GM12874 (cell line): ENCODE data around the gene SPTB.

ENCODE experiments used
- CTCF ChIP-seq: IDR thresholded peaks from 2 replicates; pipeline ENCODE4 v1.5.1; 2011; ENCODE audit warnings: low read depth, mild to moderate bottlenecking, control low read depth, low read length, moderate library complexity; ENCODE audit not compliant: insufficient read depth

The SPTB gene

GRCh38 chr14:64825509-64825908, 54.2 kb downstream of the SPTB start:
- no peak for TF ChIP-seq CTCF

- no peak for TF ChIP-seq CTCF
Observed at GRCh38 chr14:64825006-64825405, 54.7 kb downstream of the SPTB start.

- TF ChIP-seq CTCF, result no peak
Observed at GRCh38 chr14:64824471-64824870, 55.2 kb downstream of the SPTB start.

GRCh38 chr14:64823305-64823861, 56.3 kb downstream of the SPTB start:
- TF ChIP-seq CTCF, result peak; percentile 83

- TF ChIP-seq CTCF, result no peak
Observed at GRCh38 chr14:64821651-64822050, 58.1 kb downstream of the SPTB start.

- no peak for TF ChIP-seq CTCF
Observed at GRCh38 chr14:64818151-64818550, 61.6 kb downstream of the SPTB start.

- no peak for TF ChIP-seq CTCF
Observed at GRCh38 chr14:64817631-64818030, 62.1 kb downstream of the SPTB start.

- no peak for TF ChIP-seq CTCF
Observed at GRCh38 chr14:64816221-64816783, 63.4 kb downstream of the SPTB start.
